ENCODE data around the gene CDKN1B.

- TF ChIP-seq POLR2AphosphoS5 (IDR thresholded peaks at IDR 0.05; ENCODE audit: low read depth, low read length) (no peak), TAF1 (IDR thresholded peaks at IDR 0.05; ENCODE audit: borderline replicate concordance, insufficient read depth, low read length) (no peak)
These were observed 5.4 kb downstream of the CDKN1B start for GRCh38 chr12:12722435-12723148.

Measured in PFSK-1 (cell line).